ENCODE measurements around the gene TGM1.

- TF ChIP-seq POLR2A (IDR thresholded peaks at IDR 0.05; ENCODE audit: low read length) (peak; percentile 78), GATA1 (IDR thresholded peaks at IDR 0.05; ENCODE audit: low read depth, low read length) (no peak)
Observed at GRCh38 chr14:24299255-24300191, 36.5 kb upstream of the TGM1 start, which contains the start of the genes DHRS1 and NOP9.
